Measurements from ENCODE around the gene FBXO3.

FBXO3 gene

DNA sequence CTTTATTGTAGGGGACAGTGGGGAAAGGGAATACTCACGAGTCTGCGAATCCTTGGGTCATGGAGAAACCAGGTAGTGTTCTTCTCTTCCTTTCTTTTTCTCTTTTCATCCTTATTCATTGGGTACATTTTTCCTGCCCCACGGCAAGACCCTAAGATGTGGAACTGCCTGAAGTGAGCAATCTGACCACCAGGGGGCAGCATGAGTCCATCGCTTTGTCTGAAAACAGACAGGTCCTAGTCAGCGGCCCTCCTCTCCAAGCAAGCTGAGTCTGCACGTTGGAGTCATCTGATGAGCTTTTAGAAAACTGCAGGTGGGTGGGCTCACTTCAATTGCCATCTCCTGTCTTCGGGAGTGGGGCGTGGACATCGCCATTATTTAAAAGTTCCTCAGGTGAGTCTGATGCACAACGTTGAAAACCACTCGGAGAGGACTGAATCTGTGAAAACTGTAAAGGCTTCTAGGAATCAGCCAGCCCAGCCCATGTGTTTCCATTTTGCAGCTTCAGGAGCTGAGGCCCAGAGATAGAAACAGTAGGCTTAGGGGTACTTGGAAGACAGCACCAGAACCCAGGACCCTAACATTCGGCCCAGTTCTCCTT lies 34.0 kb upstream of the FBXO3 start:
- H3K79me2 ChIP-seq (ENCODE audit: control insufficient read depth, low read length), result no peaks in the 10 kb centered on the region
- H3K9me3 ChIP-seq (ENCODE audit: control insufficient read depth, insufficient read depth, low read length), result no peaks in the 10 kb centered on the region
- no peak overlapping the region for H3K4me3 ChIP-seq (ENCODE audit: low read length)
- TF ChIP-seq CTCF (IDR thresholded peaks at IDR 0.05; ENCODE audit: low read depth, low read length, poor library complexity, severe bottlenecking) (peak; percentile 92), EZH2phosphoT487 (IDR thresholded peaks at IDR 0.05; ENCODE audit: borderline replicate concordance, low read length) (no peak)
- H3F3A ChIP-seq (ENCODE audit: control insufficient read depth, insufficient read depth), result no peaks in the 10 kb centered on the region
- 0 out of 2 replicates have a peak, but pooled peaks cover 3% of the 10 kb centered on the region for H3K4me1 ChIP-seq (ENCODE audit: control insufficient read depth, low read length)
- no peaks in the 10 kb centered on the region for H4K20me1 ChIP-seq (ENCODE audit: control insufficient read depth, insufficient read depth, low read depth, low read length)
- H3K27ac ChIP-seq (ENCODE audit: low read depth, low read length), result no peak overlapping the region
- no peaks in the 10 kb centered on the region for H3K9me2 ChIP-seq (replicated peaks; ENCODE audit: control insufficient read depth, low read length)
- H3K4me2 ChIP-seq (ENCODE audit: low read length), result no peak overlapping the region
- H3K36me3 ChIP-seq (ENCODE audit: control insufficient read depth, low read length), result no peaks in the 10 kb centered on the region
- H3K27me3 ChIP-seq (ENCODE audit: control insufficient read depth, low read length), result peaks cover 43% of the 10 kb centered on the region

GRCh38 chr11:33804471-33804870 lies 30.2 kb upstream of the FBXO3 start:
- no peaks in the 10 kb centered on the region for H3K9me2 ChIP-seq (replicated peaks; ENCODE audit: control insufficient read depth, low read length)
- H3K4me3 ChIP-seq (ENCODE audit: low read length), result no peak overlapping the region
- no peaks in the 10 kb centered on the region for H4K20me1 ChIP-seq (ENCODE audit: control insufficient read depth, insufficient read depth, low read depth, low read length)
- H3K9me3 ChIP-seq (ENCODE audit: control insufficient read depth, insufficient read depth, low read length), result no peaks in the 10 kb centered on the region
- H3K79me2 ChIP-seq (ENCODE audit: control insufficient read depth, low read length), result no peaks in the 10 kb centered on the region
- no peak for TF ChIP-seq EZH2phosphoT487 (IDR thresholded peaks at IDR 0.05; ENCODE audit: borderline replicate concordance, low read length)
- TF ChIP-seq CTCF (IDR thresholded peaks at IDR 0.05; ENCODE audit: low read depth, low read length, poor library complexity, severe bottlenecking), result no peak
- no peaks in the 10 kb centered on the region for H3F3A ChIP-seq (ENCODE audit: control insufficient read depth, insufficient read depth)
- H3K4me2 ChIP-seq (ENCODE audit: low read length), result no peak overlapping the region
- H3K27ac ChIP-seq (ENCODE audit: low read depth, low read length), result no peak overlapping the region
- H3K27me3 ChIP-seq (ENCODE audit: control insufficient read depth, low read length), result peaks cover 71% of the 10 kb centered on the region
- peaks cover 6% of the 10 kb centered on the region for H3K4me1 ChIP-seq (ENCODE audit: control insufficient read depth, low read length)
- H3K36me3 ChIP-seq (ENCODE audit: control insufficient read depth, low read length), result no peaks in the 10 kb centered on the region

- Histone ChIP-seq H3K4me1 (ENCODE audit: control insufficient read depth, low read length) (peaks cover 6% of the 10 kb centered on the region), H3K79me2 (ENCODE audit: control insufficient read depth, low read length) (no peaks in the 10 kb centered on the region), H3K27me3 (ENCODE audit: control insufficient read depth, low read length) (peaks cover 84% of the 10 kb centered on the region), H3F3A (ENCODE audit: control insufficient read depth, insufficient read depth) (no peaks in the 10 kb centered on the region), H3K9me3 (ENCODE audit: control insufficient read depth, insufficient read depth, low read length) (no peaks in the 10 kb centered on the region), H3K4me2 (ENCODE audit: low read length) (peak overlapping the region; percentile 35), H3K4me3 (ENCODE audit: low read length) (peak overlapping the region; percentile 11; the same call in 1 of the 2 replicates), H3K9me2 (replicated peaks; ENCODE audit: control insufficient read depth, low read length) (no peaks in the 10 kb centered on the region), H4K20me1 (ENCODE audit: control insufficient read depth, insufficient read depth, low read depth, low read length) (no peaks in the 10 kb centered on the region), H3K36me3 (ENCODE audit: control insufficient read depth, low read length) (no peaks in the 10 kb centered on the region), H3K27ac (ENCODE audit: low read depth, low read length) (no peak overlapping the region)
- TF ChIP-seq CTCF (IDR thresholded peaks at IDR 0.05; ENCODE audit: low read depth, low read length, poor library complexity, severe bottlenecking) (no peak), EZH2phosphoT487 (IDR thresholded peaks at IDR 0.05; ENCODE audit: borderline replicate concordance, low read length) (peak; percentile 66; the same call in 1 of the 2 replicates)
Observed at GRCh38 chr11:33802194-33802950, 28.1 kb upstream of the FBXO3 start.
